HG02981 (cell line): Measurements from ENCODE around the gene POMC.
"Not testable (repeated sequence)": the region's sequence is repeated elsewhere in the genome, so short reads cannot be mapped to it uniquely, and the experiment has no call there.

Experiments
- ATAC-seq: cut with Tn5 transposase; IDR thresholded peaks from one replicate; pipeline ENCODE4 v1.9.1; 2021; ENCODE audit warnings: mild to moderate bottlenecking, moderate library complexity; ENCODE audit not compliant: unreplicated experiment

POMC gene

DNA sequence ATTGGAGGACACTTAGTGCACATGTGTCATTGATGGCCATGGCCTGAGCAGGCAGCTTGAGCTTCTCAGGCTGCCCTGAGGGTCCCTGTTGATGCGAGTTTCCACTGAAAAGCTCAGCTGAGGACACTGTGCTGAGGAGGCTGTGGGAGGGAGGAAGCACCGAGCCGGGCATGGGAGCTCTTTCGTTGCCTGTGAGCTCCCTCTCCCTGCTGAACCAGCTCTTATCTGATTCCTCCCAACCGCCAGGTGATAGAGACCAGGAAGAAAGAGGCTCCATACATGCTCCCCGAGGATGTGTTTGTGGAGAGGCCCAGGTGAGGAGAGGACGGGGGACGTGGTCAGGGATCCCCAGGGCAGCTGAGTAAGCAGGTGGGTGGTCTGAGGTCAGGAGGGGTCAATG, 27.3 kb downstream of the POMC start:
- no peak for ATAC-seq

DNA sequence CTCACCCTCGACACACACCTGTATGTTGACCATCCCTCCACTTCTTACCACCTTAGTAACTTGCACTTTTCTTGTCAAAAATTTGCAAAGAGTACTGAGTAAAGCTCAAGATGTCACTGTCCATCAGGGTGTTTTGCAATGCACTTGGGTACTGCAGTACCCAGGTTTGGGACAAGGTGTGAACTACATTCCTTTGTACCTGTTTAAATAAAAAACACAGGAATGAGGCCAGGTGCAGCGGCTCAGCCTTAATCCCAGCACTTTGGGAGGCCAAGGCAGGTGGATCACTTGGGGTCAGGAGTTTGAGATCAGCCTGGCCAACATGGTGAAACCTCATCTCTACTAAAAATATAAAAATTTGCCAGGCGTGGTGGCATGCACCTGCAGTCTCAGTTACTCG, 27.8 kb downstream of the POMC start:
- not testable (repeated sequence) for ATAC-seq

DNA sequence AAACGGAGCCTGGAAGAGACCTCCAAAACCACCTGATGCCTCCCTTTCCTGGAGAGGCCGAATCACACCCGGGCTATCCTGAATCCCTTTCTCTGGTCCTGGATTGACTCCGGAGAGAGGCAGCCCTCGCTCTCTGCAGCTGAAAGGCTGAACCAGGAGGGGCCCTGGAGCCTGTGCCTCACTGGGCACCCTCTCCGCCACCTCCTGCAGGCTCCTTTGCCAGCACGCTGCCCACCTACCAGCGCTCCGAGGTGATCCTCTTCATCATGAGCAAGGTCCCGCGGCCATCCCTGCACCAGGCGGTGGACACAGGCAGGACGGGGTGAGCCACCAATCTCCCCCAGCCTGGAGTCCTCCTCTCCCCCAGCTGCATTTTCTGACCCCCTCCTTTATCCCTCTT, 35.7 kb downstream of the POMC start:
- ATAC-seq, result no peak

DNA sequence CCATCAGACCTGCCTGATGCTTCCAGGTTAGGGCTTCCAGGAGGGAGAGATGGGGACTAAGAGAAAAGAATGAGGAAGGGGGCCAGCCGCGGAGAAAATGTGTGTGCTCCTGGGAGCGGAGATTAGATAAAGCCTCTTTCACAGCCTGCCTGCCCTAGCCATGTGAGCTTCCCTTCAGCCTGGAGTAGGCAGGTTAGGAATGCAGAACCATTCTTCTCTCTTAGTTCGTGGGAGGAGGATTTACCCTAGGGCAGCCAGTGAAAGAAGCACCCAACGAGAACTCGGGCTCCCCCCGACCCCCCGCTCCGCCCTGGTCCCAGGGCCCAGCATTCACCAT, 36.1 kb downstream of the POMC start:
- no peak for ATAC-seq

DNA sequence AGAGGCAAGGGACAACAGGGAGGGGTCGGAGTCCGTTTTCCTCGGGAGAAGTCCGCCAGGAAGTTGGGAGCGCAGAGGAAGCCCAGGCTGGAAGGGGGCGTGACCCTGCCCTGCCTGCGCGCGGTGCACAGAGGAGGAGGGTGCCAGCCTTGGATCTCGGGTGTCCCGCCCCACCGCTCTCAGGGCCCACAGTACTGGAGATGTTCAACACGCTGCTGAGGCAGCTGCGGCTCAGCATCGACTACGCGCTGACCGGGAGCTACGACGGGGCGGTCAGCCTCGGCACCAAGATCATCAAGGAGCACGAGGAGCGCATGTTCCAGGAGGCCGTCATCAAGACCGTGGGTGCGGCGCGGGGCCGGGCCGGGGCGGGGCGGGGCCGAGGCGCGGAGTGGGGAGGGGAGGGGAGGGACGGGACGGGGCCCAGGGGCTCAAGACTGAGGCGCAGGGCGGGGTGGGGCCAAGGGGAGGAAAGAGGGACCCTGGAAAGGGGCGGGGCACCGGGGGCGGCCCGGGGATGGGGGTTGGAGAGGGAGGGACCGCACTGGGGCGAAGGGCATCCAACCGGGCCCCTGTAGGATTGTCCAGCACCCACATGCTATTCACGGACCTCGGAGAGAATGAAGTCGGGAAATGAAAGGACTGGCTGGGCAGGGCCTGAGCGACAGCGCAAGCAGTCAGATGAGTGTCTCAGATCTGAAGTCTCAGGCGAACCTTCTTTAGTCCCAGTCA, 36.6 kb downstream of the POMC start:
- ATAC-seq, result no peak

DNA sequence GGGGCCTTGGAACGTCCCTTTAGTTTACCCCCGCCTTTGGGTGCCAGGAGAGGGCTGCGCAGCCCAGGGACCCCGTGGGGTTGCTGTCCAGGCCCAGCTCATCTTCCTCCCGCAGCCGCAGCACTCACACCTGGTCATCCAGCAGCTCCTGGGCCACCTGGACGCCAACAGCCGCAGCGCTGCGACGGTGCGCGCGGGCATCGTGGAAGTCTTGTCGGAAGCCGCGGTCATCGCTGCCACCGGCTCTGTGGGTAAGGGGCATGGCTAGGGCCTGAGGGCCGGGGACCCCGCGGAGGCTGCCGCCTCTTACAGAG, 37.2 kb downstream of the POMC start:
- ATAC-seq, result no peak

DNA sequence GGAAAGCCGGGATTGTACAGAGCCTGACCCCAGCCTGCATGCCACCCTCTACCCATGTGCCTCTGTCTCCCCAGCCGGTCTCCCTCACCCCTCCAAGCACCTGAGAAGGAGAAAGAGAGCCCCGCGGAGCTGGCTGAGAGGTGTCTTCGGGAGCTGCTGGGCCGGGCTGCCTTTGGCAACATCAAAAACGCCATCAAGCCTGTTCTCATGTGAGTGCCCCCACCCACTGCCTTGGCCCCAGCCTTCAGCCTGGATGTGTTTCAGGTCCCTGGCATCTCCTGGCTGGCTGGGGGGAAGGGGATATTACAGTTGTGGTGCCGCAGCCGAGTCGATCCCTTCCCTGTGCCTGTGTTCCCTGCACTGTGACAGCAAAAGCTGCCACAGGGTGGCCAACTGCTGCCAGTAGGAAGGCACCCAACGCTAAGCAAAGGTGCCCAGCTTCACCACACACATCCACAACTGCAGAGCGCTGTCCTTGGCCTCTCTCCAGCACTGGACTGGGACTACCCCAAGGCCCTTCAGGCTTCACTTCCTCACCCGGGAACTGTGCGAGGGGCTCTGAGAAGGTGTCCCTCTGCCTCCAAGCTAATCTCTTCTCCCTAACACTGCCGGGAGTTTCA, 38.4 kb downstream of the POMC start:
- no peak for ATAC-seq

DNA sequence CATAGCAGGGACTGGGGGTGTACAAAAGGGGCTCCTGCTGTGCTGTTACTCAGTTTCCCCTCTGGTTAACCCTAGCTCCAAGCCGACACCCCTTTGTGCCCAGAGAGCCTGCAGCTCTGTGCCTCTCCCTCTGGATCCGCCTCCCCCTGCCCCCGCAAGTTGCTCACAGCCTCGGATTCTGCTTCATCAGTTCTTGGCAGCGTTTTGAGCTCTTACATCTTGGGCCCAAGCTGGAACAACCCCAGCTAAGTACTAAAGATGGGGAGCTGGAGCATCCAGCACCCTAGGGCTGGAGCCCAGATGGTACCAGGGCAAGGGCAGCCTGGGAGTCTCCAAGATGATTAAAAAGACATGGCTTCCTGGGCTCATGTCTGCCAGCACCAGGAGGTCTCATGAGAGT, 40.7 kb downstream of the POMC start:
- no peak for ATAC-seq

DNA sequence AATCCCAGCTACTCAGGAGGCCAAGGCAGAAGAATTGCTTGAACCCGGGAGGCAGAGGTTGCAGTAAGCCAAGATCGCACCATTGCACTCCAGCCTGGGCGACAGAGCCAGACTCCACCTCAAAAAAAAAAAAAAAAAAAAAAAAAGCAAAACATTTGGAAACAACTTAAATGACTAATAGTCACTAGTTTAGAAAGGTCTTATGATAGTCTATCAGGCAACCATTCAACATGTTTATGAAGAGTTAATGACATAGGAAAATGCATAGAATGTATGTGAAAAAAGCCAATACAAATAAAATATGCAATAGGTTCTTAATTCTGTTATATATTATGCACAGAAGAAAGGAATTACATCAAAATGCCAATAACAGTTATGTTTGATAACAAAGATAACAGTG, 41.3 kb downstream of the POMC start:
- not testable (repeated sequence) for ATAC-seq

DNA sequence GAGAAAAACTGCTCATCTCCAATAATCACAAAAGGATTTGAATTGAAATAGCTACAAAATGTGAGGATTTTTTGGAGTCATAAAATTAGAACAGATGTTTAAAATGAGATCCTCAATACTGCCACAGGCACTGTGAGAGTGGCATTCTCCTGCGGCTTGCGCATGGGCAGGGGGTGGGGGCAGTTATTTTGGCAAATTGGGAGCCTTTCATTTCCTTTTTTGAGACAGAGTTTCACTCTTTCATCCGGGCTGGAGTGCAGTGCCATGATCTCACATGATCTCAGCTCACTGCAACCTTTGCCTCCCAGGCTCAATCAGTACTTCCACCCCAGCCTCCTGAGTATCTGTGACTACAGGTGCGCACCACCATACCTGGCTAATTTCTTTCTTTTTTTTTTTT, 42.4 kb downstream of the POMC start:
- ATAC-seq, result no peak

DNA sequence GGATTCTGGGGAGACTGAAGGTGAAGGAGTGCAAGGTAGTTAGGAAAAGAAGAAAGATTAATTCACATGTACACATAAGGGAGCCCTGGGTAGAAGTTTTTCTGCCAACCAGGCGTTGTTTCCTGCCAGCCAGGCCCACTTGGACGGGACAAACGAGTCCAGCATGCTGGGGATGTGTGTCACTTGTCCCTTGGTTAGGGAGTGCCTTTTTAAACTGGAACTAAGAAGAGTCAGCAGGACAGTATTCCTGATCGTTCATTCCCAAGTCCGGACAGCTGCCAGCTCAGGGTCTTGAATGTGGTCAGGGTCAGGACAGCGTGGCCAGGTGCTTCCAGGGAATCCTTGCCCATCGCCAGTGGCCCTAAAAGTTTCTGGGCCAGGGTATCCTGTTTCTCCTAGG, 43.2 kb downstream of the POMC start:
- ATAC-seq, result no peak

DNA sequence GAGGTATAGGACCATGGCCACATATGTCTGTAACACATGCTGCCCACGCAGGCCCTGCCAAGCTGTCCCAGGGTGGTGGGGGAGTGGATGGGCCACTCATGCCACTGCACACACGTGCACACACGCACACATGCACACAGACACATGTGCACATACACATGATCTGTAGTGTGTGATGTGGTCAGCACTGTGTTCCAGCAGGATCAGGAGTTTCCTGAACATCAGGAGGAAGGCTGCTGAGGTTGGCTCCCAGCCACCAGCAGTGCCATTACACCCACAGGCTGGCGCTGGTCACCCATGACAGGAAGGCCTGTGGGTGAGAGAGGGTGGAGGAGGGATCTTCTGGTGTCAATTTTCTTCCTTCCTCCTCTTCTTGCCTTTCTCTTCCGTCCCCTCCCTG, 44.7 kb downstream of the POMC start:
- no peak for ATAC-seq

DNA sequence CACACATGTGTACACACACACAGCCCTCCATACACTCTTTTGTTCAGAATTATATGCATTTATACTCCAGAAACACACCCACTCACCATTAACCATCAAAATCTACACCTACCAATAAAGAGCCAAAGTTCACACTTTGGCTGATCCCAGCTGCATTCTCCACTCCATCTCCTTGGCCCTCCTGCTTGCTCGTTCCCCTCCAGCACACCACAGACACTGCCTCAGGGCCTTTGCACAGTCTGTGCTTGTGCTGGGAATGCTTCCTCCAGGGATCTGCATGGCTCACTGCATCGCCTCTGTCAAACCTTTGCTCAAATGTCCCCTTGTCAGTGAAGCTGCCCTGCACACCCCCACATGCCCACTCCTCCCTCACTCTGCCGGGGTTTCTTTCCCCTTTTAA, 46.0 kb downstream of the POMC start:
- no peak for ATAC-seq

DNA sequence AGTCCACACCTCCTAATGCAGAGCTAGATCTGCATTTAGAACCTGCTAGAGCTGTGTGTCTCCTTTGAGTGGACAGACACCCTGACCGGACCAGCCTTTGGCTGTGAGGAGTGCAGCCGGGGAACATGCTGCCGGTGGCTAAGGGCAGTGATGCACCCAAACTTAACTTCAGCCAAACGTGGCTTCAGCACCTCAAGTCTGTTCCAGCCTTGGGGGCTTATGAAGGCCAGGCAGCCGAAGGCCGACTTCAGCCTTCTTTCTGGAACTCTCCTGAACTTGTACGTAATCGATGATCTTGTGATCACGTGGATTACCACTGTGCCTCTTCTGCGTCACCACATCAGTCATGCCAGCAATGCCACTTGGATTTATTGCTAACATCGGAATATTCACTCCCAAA, 49.1 kb downstream of the POMC start:
- no peak for ATAC-seq

DNA sequence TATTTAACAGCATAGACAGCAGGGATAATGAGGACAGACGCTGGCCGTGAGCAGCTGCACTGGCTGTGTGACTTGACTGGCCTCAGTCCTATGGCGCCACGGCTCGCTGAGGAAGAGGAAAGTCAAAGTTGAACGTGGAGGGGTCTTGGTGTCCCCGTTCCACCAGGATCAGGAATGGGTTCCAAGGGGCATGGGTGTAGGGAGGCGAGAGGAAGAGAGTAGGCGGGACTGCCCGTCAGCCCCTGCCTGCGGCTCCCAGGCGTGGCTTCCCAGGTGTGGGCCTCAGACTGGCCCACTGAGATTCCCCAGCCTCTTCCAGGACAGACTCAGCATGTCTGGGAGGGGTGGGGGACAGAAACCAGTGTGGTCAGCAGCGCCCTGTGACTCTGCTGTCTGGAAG, 51.4 kb downstream of the POMC start:
- no peak for ATAC-seq

DNA sequence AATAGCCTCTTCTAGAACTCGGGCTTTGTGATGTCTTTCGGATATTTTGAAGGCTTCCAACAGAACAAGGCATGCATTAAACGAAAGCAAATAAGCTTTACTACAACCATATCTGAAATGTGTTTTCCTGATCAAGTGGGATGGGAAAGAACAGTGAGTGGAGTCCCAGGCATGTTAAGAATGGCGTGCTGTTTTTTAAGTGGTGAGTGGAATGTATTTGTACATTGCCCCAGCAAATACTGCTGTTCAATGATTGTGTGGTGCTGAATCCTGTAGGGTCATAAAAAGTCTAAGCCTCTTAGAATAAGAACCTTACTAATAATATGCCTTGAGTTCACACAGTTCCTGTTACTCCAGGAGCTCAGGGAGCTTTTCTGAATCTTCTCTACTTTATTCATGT, 52.5 kb downstream of the POMC start:
- no peak for ATAC-seq

DNA sequence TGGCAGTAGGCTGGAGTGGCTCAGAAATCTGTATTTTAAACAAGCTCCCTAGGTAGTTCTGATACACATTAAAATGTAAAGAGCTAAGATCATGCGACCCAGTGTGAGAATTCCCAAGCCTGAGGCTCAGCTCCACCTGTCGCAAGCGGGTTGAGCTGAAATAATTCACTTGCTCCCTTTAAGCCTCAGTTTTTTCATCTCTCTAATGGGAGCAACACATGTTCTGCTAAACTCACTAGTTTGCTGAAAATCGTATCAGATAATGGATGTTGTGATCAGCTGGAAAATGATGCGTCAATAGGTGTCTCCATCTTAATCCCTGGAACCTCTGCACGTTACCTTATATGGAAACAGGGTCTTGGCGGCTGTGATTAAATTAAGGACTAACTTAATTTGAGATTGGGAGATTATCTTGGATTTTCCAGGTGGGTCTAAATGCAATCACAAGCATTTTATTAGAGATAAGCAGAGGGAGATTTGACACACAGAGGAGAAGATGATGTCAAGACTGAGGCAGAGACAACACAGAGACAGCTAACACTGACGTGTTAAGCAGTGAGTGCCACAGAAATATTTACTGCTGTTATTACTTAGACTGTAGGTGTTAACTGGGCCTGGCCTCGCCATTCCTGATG, 53.0 kb downstream of the POMC start:
- ATAC-seq, result no peak

DNA sequence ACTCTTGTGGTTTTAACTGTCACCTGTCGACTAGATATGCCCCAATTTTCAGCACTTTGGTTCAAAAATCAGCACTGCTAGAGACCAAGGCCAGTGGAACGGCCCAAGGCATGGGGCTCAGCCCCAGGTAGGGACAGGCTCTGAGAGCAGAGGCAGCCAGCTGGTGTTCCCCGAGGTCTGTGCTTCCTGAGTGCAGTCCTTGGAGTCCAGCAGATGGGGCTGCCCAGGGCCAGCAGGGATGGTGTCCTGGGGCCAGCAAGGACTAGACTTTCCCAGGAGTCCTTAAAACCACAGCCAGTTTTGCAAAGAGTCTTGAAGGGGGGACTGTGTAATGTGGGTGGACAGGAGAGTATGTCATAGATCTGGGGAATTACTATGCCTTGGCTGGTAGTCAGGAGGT, 56.3 kb downstream of the POMC start:
- ATAC-seq, result no peak
